ENCODE measurements around the gene GRID1. TPM values are rescaled to one million over a fixed set of nuclear protein-coding genes. Genes with fewer than 3 reads are reported as not detected.

The GRID1 gene
- total RNA-seq, 3 donors from 2014 or later, result 2.3 to 8.5 (median 5.9) TPM

DNA sequence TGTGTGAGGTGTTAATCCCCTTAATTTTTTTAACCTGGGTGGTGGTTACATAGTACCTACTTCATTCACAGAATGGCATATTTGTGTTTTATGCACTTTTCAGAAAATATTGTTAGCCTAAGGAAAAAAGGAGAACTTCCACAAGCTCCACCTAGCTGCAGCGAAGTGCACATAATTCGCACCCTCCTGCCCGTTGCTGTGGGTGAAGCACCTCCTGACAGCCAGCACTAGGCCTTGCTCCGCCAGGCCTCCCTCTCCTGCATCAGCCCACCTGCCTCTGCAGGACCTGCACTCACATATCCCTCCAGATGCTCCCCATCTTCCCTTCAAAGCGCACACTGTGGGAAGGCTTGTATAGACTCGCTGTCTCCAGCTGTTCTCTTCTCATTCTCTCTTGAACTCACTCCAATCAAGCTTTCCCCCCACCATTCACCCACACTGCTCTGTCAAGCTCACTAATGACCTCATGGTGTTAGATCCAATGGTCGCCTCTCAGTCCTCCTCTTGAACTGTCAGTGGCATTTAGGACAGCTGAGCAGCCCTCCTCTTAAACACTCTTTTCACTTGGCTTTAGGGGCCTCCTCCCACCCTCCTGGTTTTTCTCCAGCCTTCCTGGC, 20.7 kb upstream of the GRID1 start:
- Histone ChIP-seq H3K27me3 (peaks cover 3 to 16% of the 10 kb centered on the region in 2 donors), H3K9me3 (no peaks in the 10 kb centered on the region), H3K4me3 (no peak overlapping the region), H3K4me1 (no peaks in the 10 kb centered on the region), H3K36me3 (no peaks in the 10 kb centered on the region), H3K27ac (no peak overlapping the region)
- intact Hi-C loops (cut with DNase I; ENCODE audit: low total_unique reads), result no loop called here
- no peak for TF ChIP-seq POLR2A (IDR thresholded peaks at IDR 0.05)
- TF ChIP-seq, protein P1, sequence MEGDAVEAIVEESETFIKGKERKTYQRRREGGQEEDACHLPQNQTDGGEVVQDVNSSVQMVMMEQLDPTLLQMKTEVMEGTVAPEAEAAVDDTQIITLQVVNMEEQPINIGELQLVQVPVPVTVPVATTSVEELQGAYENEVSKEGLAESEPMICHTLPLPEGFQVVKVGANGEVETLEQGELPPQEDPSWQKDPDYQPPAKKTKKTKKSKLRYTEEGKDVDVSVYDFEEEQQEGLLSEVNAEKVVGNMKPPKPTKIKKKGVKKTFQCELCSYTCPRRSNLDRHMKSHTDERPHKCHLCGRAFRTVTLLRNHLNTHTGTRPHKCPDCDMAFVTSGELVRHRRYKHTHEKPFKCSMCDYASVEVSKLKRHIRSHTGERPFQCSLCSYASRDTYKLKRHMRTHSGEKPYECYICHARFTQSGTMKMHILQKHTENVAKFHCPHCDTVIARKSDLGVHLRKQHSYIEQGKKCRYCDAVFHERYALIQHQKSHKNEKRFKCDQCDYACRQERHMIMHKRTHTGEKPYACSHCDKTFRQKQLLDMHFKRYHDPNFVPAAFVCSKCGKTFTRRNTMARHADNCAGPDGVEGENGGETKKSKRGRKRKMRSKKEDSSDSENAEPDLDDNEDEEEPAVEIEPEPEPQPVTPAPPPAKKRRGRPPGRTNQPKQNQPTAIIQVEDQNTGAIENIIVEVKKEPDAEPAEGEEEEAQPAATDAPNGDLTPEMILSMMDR (IDR thresholded peaks at IDR 0.05), result no peak
- no peak for TF ChIP-seq POLR2AphosphoS5 (IDR thresholded peaks at IDR 0.05)
- no peak for DNase-seq (ENCODE audit: low spot score in 2 of 2)

DNA sequence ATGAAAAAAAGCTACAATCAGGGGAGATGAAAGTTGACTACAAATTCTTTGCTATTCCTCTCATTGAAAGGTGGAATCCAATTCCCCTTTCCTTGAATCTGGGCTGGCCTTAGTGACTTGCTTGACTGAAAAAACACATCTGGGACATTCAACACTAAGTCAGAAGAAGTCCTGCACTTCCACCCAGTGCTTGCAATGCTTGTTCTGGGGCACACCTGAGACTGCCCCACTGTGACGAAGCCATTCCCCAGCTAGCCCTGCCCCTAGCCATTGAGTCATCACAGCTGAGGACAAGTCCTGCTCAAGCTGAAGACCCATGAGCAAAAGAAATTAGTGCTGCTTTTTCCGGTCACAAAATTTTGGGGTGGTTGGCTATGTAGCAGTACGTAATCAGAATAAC, 19.2 kb upstream of the GRID1 start:
- Histone ChIP-seq H3K36me3 (no peaks in the 10 kb centered on the region), H3K27me3 (peaks cover 3 to 17% of the 10 kb centered on the region in 2 donors), H3K4me3 (no peak overlapping the region), H3K4me1 (no peaks in the 10 kb centered on the region), H3K9me3 (no peaks in the 10 kb centered on the region), H3K27ac (no peak overlapping the region)
- TF ChIP-seq, protein P1 (IDR thresholded peaks at IDR 0.05), result no peak
- no peak for TF ChIP-seq POLR2A (IDR thresholded peaks at IDR 0.05)
- no peak for TF ChIP-seq POLR2AphosphoS5 (IDR thresholded peaks at IDR 0.05)
- peak in 1 of 2 donors; percentile 15 for DNase-seq (ENCODE audit: low spot score in 2 of 2)
- intact Hi-C loops (cut with DNase I; ENCODE audit: low total_unique reads), result no loop called here

DNA sequence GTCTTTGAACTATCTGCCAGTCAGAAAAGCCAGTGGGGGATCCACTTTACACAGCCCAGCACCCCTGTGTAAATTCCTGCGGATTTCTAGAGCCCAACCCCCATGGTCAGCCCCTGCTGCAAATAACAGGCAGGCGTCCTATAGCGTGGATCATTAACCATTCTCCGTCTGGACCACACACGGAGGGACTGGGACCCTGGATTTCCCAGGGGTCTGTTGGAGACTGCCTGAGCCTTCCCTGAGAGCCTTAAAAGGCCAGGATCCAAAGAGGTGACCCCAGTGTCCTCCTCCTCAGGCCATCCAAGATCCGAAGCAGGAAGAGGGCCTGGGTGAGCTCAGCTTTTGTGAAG, 11.2 kb upstream of the GRID1 start:
- TF ChIP-seq POLR2AphosphoS5 (IDR thresholded peaks at IDR 0.05) (no peak), POLR2A (IDR thresholded peaks at IDR 0.05) (no peak)
- TF ChIP-seq, protein P1 (IDR thresholded peaks at IDR 0.05), result no peak
- Histone ChIP-seq H3K36me3 (no peaks in the 10 kb centered on the region), H3K9me3 (no peaks in the 10 kb centered on the region), H3K27me3 (peaks cover 0 to 7% of the 10 kb centered on the region in 2 donors), H3K27ac (no peak overlapping the region), H3K4me1 (peaks cover 0 to 4% of the 10 kb centered on the region in 2 donors), H3K4me3 (no peak overlapping the region)
- no peak for DNase-seq (ENCODE audit: low spot score in 2 of 2)
- intact Hi-C loops (cut with DNase I; ENCODE audit: low total_unique reads), result no loop called here

DNA sequence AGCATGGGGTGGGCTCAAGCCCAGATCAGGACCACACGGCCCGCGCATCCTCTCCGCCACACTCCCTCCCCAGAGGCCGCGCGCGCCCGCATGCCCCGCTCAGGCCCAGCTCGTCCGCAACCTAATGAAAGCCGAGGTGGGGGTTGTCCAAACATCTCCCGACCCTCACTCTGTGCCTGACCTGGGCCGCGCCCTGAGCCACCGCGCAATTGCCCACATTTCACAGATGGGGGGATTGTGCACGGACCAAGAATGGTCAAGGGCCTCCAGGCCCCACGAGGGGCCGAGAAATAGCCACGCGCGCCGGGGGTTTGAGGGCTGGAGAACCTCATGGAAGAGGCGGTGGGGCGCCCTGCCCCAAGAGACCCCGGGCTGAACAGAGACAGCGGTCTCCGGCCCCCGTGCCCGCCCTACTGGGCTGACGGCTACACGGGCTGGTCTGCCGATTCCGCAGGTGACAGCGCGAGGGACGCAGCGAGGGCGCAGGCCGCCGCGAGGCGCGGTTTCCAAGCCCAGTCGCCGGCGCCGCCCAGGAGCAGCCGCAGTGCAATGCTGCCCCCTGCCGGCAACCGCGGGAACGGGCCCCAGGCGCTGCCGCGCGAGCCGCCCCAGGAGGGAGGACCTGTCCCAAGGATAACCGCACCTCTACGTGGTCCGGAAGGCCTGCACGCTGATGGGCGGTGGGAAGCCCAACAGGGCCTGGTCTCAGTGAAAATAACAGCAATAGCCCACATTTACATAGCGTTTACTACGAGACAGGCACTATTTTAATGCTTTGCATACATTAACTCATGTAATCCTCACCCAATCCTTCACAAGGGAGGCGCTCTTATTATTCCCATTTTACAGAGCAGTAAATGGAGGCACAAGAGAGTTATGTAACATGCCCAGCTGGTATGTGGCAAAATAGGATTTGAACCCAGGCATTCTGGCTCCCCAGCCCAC, 10.5 kb upstream of the GRID1 start:
- H3K4me1 ChIP-seq, result peaks cover 0 to 4% of the 10 kb centered on the region in 2 donors
- TF ChIP-seq, protein P1 (IDR thresholded peaks at IDR 0.05), result peak; percentile 70 to 98 (median 73)
- TF ChIP-seq POLR2AphosphoS5 (IDR thresholded peaks at IDR 0.05) (no peak), POLR2A (IDR thresholded peaks at IDR 0.05) (no peak)
- peak overlapping the region in 1 of 3 donors; percentile 59 for H3K4me3 ChIP-seq
- no peaks in the 10 kb centered on the region for H3K9me3 ChIP-seq
- peak; percentile 44 to 81 for DNase-seq (ENCODE audit: low spot score in 2 of 2)
- intact Hi-C loops (cut with DNase I; ENCODE audit: low total_unique reads), result no loop called here
- H3K27me3 ChIP-seq, result peaks cover 0 to 7% of the 10 kb centered on the region in 2 donors
- no peaks in the 10 kb centered on the region for H3K36me3 ChIP-seq
- no peak overlapping the region for H3K27ac ChIP-seq

DNA sequence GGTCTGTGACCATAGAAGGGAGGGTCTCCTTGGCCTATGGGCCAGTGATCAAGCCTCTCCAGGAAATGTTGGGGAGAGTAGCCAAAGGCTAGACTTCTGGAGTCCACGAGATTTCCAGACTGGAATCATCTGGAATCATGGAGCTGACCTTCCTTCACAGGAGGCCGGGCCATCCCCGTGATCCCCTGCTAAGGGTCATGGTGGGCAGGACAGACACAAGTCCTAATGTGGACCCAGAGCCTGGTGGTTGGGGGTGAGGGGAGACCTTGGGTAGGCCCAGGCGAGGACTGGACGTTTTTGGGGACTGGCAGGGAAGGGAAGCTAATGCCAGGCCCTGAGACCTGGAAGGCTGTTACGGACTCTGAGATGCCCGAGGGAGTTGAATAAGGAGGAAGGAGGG, 9.8 kb upstream of the GRID1 start:
- Histone ChIP-seq H3K27me3 (peaks cover 0 to 7% of the 10 kb centered on the region in 2 donors), H3K9me3 (no peaks in the 10 kb centered on the region), H3K4me1 (peaks cover 0 to 4% of the 10 kb centered on the region in 2 donors), H3K36me3 (no peaks in the 10 kb centered on the region), H3K4me3 (no peak overlapping the region), H3K27ac (no peak overlapping the region)
- intact Hi-C loops (cut with DNase I; ENCODE audit: low total_unique reads), result no loop called here
- no peak for DNase-seq (ENCODE audit: low spot score in 2 of 2)
- TF ChIP-seq POLR2A (IDR thresholded peaks at IDR 0.05) (no peak), POLR2AphosphoS5 (IDR thresholded peaks at IDR 0.05) (no peak)
- TF ChIP-seq, protein P1 (IDR thresholded peaks at IDR 0.05), result no peak

Measured in breast epithelium (tissue), 4 donors.